Nephron progenitor cell (in vitro differentiated cells): ENCODE measurements around the gene DYNLT2B.

Experiments used
- DNase-seq: peaks from one replicate; pipeline ENCODE4 v3.0.0; 2021
- H3K27ac Mint-ChIP-seq: 2 replicates; pipeline ENCODE4 v1.8.0; 2021; ENCODE audit warnings: mild to moderate bottlenecking, moderate library complexity, mixed read lengths
- H3K27me3 Mint-ChIP-seq: 2 replicates; pipeline ENCODE4 v1.8.0; 2021; ENCODE audit warnings: mild to moderate bottlenecking, low read depth, mixed read lengths; ENCODE audit not compliant: poor library complexity
- H3K36me3 Mint-ChIP-seq: 2 replicates; pipeline ENCODE4 v1.8.0; 2021; ENCODE audit warnings: low read depth, mixed read lengths
- H3K4me1 Mint-ChIP-seq: 2 replicates; pipeline ENCODE4 v1.8.0; 2021; ENCODE audit warnings: mixed read lengths
- H3K4me3 Mint-ChIP-seq: 2 replicates; pipeline ENCODE4 v1.8.0; 2021; ENCODE audit warnings: mild to moderate bottlenecking, moderate library complexity, mixed read lengths
- H3K9me3 Mint-ChIP-seq: 2 replicates; pipeline ENCODE4 v1.8.0; 2021; ENCODE audit warnings: mild to moderate bottlenecking, moderate library complexity, mixed read lengths
- TF ChIP-seq, protein P1 (sequence below): fragments of 200-600 bp; sonication (generic); IDR thresholded peaks from 2 replicates; pipeline ENCODE4 v1.5.0; 2021; ENCODE audit warnings: antibody characterized with exemption

The DYNLT2B gene

DNA sequence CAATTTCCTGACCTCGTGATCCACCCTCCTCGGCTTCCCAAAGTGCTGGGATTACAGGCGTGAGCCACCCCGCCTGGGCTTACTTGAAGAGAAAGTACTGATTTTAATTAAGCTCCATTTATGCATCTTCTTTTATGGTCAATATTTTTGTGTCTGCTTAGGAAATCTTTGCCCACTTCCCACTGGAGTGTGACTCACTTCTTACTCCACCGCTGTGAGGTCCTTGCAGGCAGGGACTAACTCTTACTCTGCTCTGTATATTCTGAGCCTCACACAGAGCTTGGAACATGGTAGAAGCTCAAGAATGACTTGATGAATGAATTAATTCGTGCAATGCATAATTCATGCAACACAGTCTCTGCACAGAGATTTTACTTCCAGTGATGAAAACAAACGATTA, 23.1 kb upstream of the DYNLT2B start:
- H3K9me3 Mint-ChIP-seq = peaks cover 7% of the 10 kb centered on the region
- peaks cover 8% of the 10 kb centered on the region for H3K4me1 Mint-ChIP-seq
- H3K27me3 Mint-ChIP-seq = no peaks in the 10 kb centered on the region
- no peak for DNase-seq
- TF ChIP-seq, protein P1, sequence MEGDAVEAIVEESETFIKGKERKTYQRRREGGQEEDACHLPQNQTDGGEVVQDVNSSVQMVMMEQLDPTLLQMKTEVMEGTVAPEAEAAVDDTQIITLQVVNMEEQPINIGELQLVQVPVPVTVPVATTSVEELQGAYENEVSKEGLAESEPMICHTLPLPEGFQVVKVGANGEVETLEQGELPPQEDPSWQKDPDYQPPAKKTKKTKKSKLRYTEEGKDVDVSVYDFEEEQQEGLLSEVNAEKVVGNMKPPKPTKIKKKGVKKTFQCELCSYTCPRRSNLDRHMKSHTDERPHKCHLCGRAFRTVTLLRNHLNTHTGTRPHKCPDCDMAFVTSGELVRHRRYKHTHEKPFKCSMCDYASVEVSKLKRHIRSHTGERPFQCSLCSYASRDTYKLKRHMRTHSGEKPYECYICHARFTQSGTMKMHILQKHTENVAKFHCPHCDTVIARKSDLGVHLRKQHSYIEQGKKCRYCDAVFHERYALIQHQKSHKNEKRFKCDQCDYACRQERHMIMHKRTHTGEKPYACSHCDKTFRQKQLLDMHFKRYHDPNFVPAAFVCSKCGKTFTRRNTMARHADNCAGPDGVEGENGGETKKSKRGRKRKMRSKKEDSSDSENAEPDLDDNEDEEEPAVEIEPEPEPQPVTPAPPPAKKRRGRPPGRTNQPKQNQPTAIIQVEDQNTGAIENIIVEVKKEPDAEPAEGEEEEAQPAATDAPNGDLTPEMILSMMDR = no peak
- H3K36me3 Mint-ChIP-seq = peaks cover 20% of the 10 kb centered on the region
- H3K27ac Mint-ChIP-seq = no peak overlapping the region
- H3K4me3 Mint-ChIP-seq = no peak overlapping the region

DNA sequence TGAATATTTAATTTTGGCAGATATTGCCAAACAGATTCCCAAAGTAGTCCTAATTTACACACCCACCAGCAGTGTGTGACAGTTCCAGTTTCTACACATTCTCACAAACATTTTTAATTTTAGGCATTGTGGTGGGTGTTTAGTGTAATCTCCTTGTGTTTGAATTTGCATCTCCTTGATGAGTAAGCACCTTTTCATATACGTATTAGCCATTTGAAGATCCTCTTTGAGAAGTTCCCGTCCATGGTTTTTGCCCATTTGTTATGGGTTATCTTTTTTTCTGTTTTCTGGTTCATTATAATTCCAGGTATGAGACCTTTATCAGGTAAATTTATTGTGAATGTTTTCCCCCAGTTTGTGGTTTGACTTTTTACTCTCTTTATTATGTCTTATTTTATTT, 22.4 kb upstream of the DYNLT2B start:
- peaks cover 13% of the 10 kb centered on the region for H3K36me3 Mint-ChIP-seq
- peaks cover 8% of the 10 kb centered on the region for H3K4me1 Mint-ChIP-seq
- TF ChIP-seq, protein P1 = no peak
- H3K27me3 Mint-ChIP-seq = no peaks in the 10 kb centered on the region
- peaks cover 4% of the 10 kb centered on the region for H3K9me3 Mint-ChIP-seq
- no peak overlapping the region for H3K27ac Mint-ChIP-seq
- no peak for DNase-seq
- no peak overlapping the region for H3K4me3 Mint-ChIP-seq

DNA sequence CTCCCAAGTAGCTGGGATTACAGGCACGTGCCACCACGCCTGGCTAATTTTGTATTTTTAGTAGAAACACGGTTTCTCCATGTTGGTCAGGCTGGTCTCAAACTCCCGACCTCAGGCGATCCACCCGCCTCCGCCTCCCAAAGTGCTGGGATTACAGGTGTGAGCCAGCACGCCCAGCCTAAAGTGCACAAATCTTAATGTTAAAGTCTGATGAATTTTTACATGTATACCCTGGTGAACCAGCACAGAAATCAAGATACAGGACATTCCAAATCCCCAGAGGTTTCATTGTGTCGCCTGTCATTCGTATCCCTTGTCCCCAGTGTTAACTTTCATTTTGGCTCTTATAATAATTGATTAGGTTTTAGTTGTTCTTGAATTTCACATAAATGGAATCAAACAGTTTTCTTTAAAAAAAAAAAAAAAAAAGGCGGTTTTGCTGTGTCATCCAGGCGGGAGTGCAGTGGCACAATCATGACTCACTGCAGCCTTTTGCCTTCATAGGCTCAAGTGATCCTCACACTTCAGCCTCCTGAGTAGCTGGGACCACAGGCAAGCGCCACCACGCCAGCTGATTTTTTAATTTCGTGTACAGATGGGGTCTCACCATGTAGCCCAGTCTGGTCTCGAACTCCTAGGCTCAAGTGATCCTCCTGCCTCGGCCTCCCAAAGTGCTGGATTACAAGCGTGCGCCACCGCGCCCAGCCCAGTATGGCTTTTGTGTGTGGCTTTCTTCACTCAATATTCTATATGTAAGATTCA, 21.6 kb upstream of the DYNLT2B start:
- H3K27me3 Mint-ChIP-seq = no peaks in the 10 kb centered on the region
- no peak for DNase-seq

DNA sequence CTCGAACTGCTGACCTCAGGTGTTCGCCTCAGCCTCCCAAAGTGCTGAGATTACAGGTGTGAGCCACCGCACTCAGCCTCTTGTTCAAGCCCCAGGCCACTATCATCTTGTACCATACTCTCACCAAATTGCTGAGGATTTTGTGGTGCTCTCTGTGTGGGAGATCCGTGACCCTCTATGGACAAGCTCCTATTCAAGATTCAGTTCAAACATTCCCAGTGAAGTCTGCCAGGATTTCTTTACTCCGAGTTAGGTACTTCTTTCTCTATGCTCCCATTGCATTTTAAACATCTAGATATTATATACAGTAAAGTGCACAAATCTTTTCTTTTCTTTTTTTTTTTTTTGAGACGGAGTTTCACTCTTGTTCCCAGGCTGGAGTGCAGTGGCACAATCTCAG, 21.0 kb upstream of the DYNLT2B start:
- H3K36me3 Mint-ChIP-seq = peaks cover 5% of the 10 kb centered on the region
- no peak overlapping the region for H3K4me3 Mint-ChIP-seq

More for the DNA sequence above, 21.6 kb upstream of the DYNLT2B start:
- H3K36me3 Mint-ChIP-seq = peaks cover 9% of the 10 kb centered on the region
- peaks cover 4% of the 10 kb centered on the region for H3K9me3 Mint-ChIP-seq
- TF ChIP-seq, protein P1 = no peak
- no peak overlapping the region for H3K27ac Mint-ChIP-seq
- peaks cover 8% of the 10 kb centered on the region for H3K4me1 Mint-ChIP-seq
- H3K4me3 Mint-ChIP-seq = no peak overlapping the region

DNA sequence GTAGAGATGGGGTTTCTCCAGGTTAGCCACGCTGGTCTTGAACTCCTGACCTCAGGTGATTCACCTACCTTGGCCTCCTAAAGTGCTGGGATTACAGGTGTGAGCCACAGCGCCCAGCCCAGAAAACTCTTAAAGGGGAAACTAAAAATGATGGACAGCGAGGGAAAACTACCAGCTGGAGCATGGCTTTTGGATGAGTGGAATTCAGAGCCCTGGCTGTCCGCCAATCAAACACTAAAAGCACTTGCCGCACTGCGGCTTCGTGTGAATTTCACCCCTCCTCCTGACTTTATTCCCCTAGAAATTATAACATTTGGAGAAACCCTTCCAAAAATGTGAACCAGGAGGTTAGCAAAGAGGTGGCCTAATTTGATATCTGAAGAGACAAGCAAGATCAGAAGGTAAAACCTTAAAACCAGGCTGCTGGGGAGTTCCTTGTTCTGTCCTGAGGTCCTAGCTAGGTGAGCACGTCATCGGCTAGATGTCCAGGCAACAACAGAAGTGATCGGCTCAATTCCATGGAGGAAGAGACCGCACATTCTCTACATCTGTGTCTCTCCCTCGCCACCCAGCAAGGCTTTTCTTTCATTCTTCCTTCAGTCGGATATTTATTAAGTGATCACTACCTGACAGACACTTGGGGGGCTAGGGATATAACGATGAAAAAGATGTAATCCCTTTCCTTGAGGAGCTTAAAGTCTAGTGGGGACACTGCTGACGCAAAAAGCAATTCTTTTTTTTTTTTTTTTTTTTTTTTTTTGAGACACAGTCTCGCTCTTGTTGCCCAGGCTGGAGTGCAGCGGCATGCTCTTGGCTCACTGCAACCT, 18.5 kb upstream of the DYNLT2B start:
- H3K27ac Mint-ChIP-seq = no peak overlapping the region
- no peak overlapping the region for H3K4me3 Mint-ChIP-seq
- peaks cover 4% of the 10 kb centered on the region for H3K9me3 Mint-ChIP-seq
- no peaks in the 10 kb centered on the region for H3K36me3 Mint-ChIP-seq
- no peaks in the 10 kb centered on the region for H3K27me3 Mint-ChIP-seq
- peaks cover 8% of the 10 kb centered on the region for H3K4me1 Mint-ChIP-seq
- TF ChIP-seq, protein P1 = no peak
- DNase-seq = no peak

More for the DNA sequence above, 21.0 kb upstream of the DYNLT2B start:
- no peak for DNase-seq
- peaks cover 4% of the 10 kb centered on the region for H3K9me3 Mint-ChIP-seq
- H3K27ac Mint-ChIP-seq = no peak overlapping the region
- H3K4me1 Mint-ChIP-seq = peaks cover 8% of the 10 kb centered on the region
- TF ChIP-seq, protein P1 = no peak
- no peaks in the 10 kb centered on the region for H3K27me3 Mint-ChIP-seq
